Body of pancreas (tissue), 4 donors: Measurements from ENCODE around the gene PRDM10.
"Not testable (repeated sequence)": the region's sequence is repeated elsewhere in the genome, so short reads cannot be mapped to it uniquely, and the experiment has no call there.

Experiments
- CTCF ChIP-seq, 7 experiments: fragments of 450-650 bp in 4 of 7; fragments of 200-600 bp in 3 of 7; sonication (generic) in 3 of 7; IDR thresholded peaks; one replicate each; pipeline ENCODE4 v1.5.1; 2016 to 2019; ENCODE audit warnings: antibody characterized with exemption in 7 of 7
- POLR2A ChIP-seq, 3 donors: fragments of 450-650 bp; IDR thresholded peaks; one replicate each; pipeline ENCODE4 v1.6.1; 2016; ENCODE audit warnings: antibody characterized with exemption in 3 of 3, mild to moderate bottlenecking in 2 of 3

DNA sequence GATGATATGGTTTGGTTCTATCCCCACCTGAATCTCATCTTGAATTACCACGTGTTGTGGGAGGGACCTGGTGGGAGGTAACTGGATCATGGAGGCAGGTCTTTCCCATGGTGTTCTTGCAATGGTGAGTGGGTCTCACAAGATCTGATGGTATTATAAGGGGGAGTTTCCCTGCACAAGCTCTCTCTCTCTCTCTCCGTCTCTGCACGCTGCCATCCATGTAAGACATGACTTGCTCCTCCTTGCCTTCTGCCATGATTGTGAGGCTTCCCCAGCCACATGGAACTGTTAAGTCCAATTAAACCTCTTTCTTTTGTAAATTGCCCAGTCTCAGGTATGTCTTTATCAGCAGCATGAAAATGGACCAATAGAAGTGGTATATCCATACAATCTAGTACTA, 13.2 kb upstream of the PRDM10 start:
- not testable (repeated sequence) for TF ChIP-seq CTCF, POLR2A (IDR thresholded peaks at IDR 0.05)
